ENCODE measurements around the gene NDUFB2.
A peak's percentile ranks its signal among the peaks of the same experiment; 100 is the strongest.

Gene NDUFB2

GRCh38 chr7:140732416-140732815 lies 35.9 kb downstream of the NDUFB2 start:
- Histone ChIP-seq H3K36me3 (ENCODE audit: control insufficient read depth in 2 of 2, insufficient read depth in 1 of 2, low read length in 2 of 2) (peaks cover 6 to 12% of the 10 kb centered on the region in 2 experiments; a peak in 2 of 3 replicates), H3K4me1 (ENCODE audit: control insufficient read depth, insufficient read depth, low read length) (no peaks in the 10 kb centered on the region), H3K27ac (ENCODE audit: extremely low read depth, low read depth, low read length) (no peak overlapping the region), H3K9me3 (ENCODE audit: control insufficient read depth, insufficient read depth, low read depth, low read length) (no peaks in the 10 kb centered on the region), H3K4me3 (ENCODE audit: low read depth, low read length) (no peak overlapping the region)
- POLR2A ChIA-PET = no interaction called here
- CTCF ChIA-PET = interaction anchor here (0.7 kb wide), 1 partner anchor 113 kb away, joined by 3 read pairs; no protein-coding TSS in a partner anchor
- no peak for TF ChIP-seq ZNF169 (tag by site-specific recombination; IDR thresholded peaks at IDR 0.05)

DNA sequence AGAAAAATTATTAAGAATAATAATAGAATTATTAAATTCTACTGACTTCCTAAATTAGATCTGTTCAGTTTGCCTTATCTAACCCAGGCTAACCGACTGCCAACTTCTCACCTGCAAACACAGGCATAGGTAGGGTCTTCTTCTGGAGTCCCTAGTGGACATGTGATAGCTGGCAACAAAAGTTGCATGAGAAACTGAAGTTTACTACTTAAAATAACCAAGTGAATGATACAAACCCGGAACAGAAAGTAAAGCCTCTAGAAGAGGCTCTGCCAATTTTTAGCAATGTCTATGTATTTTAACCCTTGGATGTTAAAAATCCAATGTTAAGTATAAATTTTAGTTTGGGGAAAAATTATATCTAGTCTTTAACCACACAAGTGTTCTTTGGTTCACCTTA lies 37.6 kb downstream of the NDUFB2 start:
- Histone ChIP-seq H3K4me1 (ENCODE audit: control insufficient read depth, insufficient read depth, low read length) (no peaks in the 10 kb centered on the region), H3K9me3 (ENCODE audit: control insufficient read depth, insufficient read depth, low read depth, low read length) (no peaks in the 10 kb centered on the region), H3K36me3 (ENCODE audit: control insufficient read depth in 2 of 2, insufficient read depth in 1 of 2, low read length in 2 of 2) (peaks cover 10 to 16% of the 10 kb centered on the region in 2 experiments; a peak in 2 of 3 replicates), H3K4me3 (ENCODE audit: low read depth, low read length) (no peak overlapping the region), H3K27ac (ENCODE audit: extremely low read depth, low read depth, low read length) (no peak overlapping the region)
- POLR2A ChIA-PET = no interaction called here
- no peak for TF ChIP-seq ZNF202 (tag by site-specific recombination; IDR thresholded peaks at IDR 0.05; ENCODE audit: borderline replicate concordance)
- TF ChIP-seq ZBTB1 (tag by site-specific recombination; IDR thresholded peaks at IDR 0.05) = no peak
- no peak for TF ChIP-seq ZNF571 (tag by site-specific recombination; IDR thresholded peaks at IDR 0.05)
- no peak for TF ChIP-seq PRDM1 (tag by site-specific recombination; IDR thresholded peaks at IDR 0.05)
- TF ChIP-seq ZNF658 (tag by site-specific recombination; IDR thresholded peaks at IDR 0.05) = no peak
- no peak for TF ChIP-seq HOXA7 (CRISPR knock-in tag; IDR thresholded peaks at IDR 0.05; ENCODE audit: borderline replicate concordance)
- TF ChIP-seq, protein P1, sequence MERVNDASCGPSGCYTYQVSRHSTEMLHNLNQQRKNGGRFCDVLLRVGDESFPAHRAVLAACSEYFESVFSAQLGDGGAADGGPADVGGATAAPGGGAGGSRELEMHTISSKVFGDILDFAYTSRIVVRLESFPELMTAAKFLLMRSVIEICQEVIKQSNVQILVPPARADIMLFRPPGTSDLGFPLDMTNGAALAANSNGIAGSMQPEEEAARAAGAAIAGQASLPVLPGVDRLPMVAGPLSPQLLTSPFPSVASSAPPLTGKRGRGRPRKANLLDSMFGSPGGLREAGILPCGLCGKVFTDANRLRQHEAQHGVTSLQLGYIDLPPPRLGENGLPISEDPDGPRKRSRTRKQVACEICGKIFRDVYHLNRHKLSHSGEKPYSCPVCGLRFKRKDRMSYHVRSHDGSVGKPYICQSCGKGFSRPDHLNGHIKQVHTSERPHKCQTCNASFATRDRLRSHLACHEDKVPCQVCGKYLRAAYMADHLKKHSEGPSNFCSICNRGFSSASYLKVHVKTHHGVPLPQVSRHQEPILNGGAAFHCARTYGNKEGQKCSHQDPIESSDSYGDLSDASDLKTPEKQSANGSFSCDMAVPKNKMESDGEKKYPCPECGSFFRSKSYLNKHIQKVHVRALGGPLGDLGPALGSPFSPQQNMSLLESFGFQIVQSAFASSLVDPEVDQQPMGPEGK (tag by site-specific recombination; IDR thresholded peaks at IDR 0.05) = no peak
- no peak for TF ChIP-seq ZNF174 (tag by site-specific recombination; IDR thresholded peaks at IDR 0.05)
- TF ChIP-seq ZNF292 (tag by site-specific recombination; IDR thresholded peaks at IDR 0.05; ENCODE audit: borderline replicate concordance, low read depth) = no peak
- no peak for TF ChIP-seq ZNF777 (tag by site-specific recombination; IDR thresholded peaks at IDR 0.05; ENCODE audit: borderline replicate concordance)
- TF ChIP-seq GLI2 (tag by site-specific recombination; IDR thresholded peaks at IDR 0.05; ENCODE audit: borderline replicate concordance, low read depth) = no peak
- TF ChIP-seq ZSCAN16 (tag by site-specific recombination; IDR thresholded peaks at IDR 0.05) = no peak
- CTCF ChIA-PET = interaction anchor here (0.6 kb wide), 1 partner anchor 214 kb away, joined by 3 read pairs; no protein-coding TSS in a partner anchor

GRCh38 chr7:140734729-140735128 lies 38.2 kb downstream of the NDUFB2 start:
- H3K36me3 ChIP-seq (ENCODE audit: control insufficient read depth in 2 of 2, insufficient read depth in 1 of 2, low read length in 2 of 2) = peaks cover 7 to 21% of the 10 kb centered on the region in 2 experiments; a peak in 2 of 3 replicates
- no peaks in the 10 kb centered on the region for H3K9me3 ChIP-seq (ENCODE audit: control insufficient read depth, insufficient read depth, low read depth, low read length)
- no peak for TF ChIP-seq ZNF558 (tag by site-specific recombination; IDR thresholded peaks at IDR 0.05)
- TF ChIP-seq, protein P2, sequence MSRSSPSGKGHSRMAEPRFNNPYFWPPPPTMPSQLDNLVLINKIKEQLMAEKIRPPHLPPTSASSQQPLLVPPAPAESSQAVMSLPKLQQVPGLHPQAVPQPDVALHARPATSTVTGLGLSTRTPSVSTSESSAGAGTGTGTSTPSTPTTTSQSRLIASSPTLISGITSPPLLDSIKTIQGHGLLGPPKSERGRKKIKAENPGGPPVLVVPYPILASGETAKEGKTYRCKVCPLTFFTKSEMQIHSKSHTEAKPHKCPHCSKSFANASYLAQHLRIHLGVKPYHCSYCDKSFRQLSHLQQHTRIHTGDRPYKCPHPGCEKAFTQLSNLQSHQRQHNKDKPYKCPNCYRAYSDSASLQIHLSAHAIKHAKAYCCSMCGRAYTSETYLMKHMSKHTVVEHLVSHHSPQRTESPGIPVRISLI (tag by site-specific recombination; IDR thresholded peaks at IDR 0.05) = 0 out of 2 replicates have a peak, but pooled peaks have one; percentile 61
- ChIA-PET POLR2A (no interaction called here), CTCF (no interaction called here)
- H3K4me1 ChIP-seq (ENCODE audit: control insufficient read depth, insufficient read depth, low read length) = no peaks in the 10 kb centered on the region
- no peak overlapping the region for H3K27ac ChIP-seq (ENCODE audit: extremely low read depth, low read depth, low read length)
- no peak overlapping the region for H3K4me3 ChIP-seq (ENCODE audit: low read depth, low read length)

GRCh38 chr7:140738280-140738679 lies 41.8 kb downstream of the NDUFB2 start:
- ChIA-PET CTCF (interaction anchor here (0.6 to 1.6 kb wide), 2 partner anchors 14 kb away, joined by 4 read pairs; no protein-coding TSS in a partner anchor), POLR2A (no interaction called here)
- Histone ChIP-seq H3K27ac (ENCODE audit: extremely low read depth, low read depth, low read length) (no peak overlapping the region), H3K4me1 (ENCODE audit: control insufficient read depth, insufficient read depth, low read length) (no peaks in the 10 kb centered on the region), H3K36me3 (ENCODE audit: control insufficient read depth in 2 of 2, insufficient read depth in 1 of 2, low read length in 2 of 2) (peaks cover 7 to 19% of the 10 kb centered on the region in 2 experiments; a peak in 2 of 3 replicates), H3K4me3 (ENCODE audit: low read depth, low read length) (no peak overlapping the region), H3K9me3 (ENCODE audit: control insufficient read depth, insufficient read depth, low read depth, low read length) (no peaks in the 10 kb centered on the region)
- no peak for TF ChIP-seq ZNF600 (tag by site-specific recombination; IDR thresholded peaks at IDR 0.05)
- no peak for TF ChIP-seq ZNF510 (tag by site-specific recombination; IDR thresholded peaks at IDR 0.05; ENCODE audit: insufficient replicate concordance)
- TF ChIP-seq AEBP2 (tag by site-specific recombination; IDR thresholded peaks at IDR 0.05; ENCODE audit: borderline replicate concordance) = no peak
- no peak for TF ChIP-seq TRIM28 (IDR thresholded peaks at IDR 0.05; ENCODE audit: borderline replicate concordance, low read length)
- no peak for TF ChIP-seq ZNF350 (tag by site-specific recombination; IDR thresholded peaks at IDR 0.05)
- no peak for TF ChIP-seq ZNF121 (tag by site-specific recombination; IDR thresholded peaks at IDR 0.05)
- TF ChIP-seq ZNF248 (tag by site-specific recombination; IDR thresholded peaks at IDR 0.05) = no peak
- no peak for TF ChIP-seq MZF1 (tag by site-specific recombination; IDR thresholded peaks at IDR 0.05; ENCODE audit: borderline replicate concordance)
